KOPT-K1 (cell line): ENCODE data around the gene CCDC50.

ENCODE experiments used
- H3K27ac ChIP-seq: fragments of 200-600 bp; sonication (generic); 2 replicates; pipeline ENCODE4 v1.5.1; 2016; ENCODE audit warnings: antibody characterized with exemption, mild to moderate bottlenecking, low read depth, low read length; ENCODE audit not compliant: poor library complexity, severe bottlenecking
- H3K36me3 ChIP-seq: fragments of 200-600 bp; sonication (generic); 2 replicates; pipeline ENCODE4 v1.5.1; 2017; ENCODE audit warnings: antibody characterized with exemption, mild to moderate bottlenecking, low read length, moderate library complexity; ENCODE audit not compliant: insufficient read depth
- H3K9me3 ChIP-seq: fragments of 200-600 bp; sonication (generic); 2 replicates; pipeline ENCODE4 v1.5.1; 2017; ENCODE audit warnings: antibody characterized with exemption, low read length, mild to moderate bottlenecking; ENCODE audit not compliant: insufficient read depth, poor library complexity, severe bottlenecking

The CCDC50 gene

DNA sequence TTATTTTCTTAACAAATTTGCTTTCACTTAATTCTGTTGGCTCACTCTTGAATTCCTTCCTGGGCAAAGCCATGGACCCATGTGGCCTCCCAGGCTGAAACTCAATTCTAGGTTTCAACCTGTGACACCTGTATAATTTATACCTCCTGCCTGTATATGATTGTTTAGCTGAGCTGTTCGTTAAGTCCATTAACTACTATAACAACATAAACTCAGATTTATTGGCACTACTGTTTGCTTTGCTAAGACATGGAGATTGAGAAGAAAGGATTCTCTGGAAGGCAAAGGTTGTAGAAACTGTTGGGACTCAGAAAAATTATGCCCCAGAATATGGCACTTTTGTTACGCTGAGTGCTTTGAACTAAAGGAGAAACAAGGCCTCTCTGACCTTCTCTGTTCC is 26.7 kb upstream of the CCDC50 start:
- no peak overlapping the region for H3K27ac ChIP-seq
- no peaks in the 10 kb centered on the region for H3K9me3 ChIP-seq
- H3K36me3 ChIP-seq: no peaks in the 10 kb centered on the region

DNA sequence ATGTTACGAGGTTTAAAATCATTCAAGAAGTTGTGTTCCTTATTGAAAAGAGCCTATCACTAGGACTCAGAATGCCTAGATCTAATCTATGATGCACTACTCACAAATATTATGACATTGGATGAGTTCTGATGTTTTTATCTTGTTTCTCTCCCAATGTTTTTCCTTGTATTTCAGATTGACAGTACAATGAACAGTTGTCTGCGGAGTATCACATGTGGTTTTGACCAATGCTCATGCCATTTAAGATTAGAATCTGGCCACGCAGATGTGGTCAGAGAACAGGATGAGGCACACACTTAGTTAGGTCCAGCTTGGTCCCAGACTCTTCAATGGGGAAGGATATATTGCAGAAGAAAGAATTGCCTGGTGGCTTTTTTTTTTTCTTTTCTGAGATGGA is 25.6 kb upstream of the CCDC50 start:
- Histone ChIP-seq H3K27ac (no peak overlapping the region), H3K36me3 (no peaks in the 10 kb centered on the region), H3K9me3 (no peaks in the 10 kb centered on the region)

DNA sequence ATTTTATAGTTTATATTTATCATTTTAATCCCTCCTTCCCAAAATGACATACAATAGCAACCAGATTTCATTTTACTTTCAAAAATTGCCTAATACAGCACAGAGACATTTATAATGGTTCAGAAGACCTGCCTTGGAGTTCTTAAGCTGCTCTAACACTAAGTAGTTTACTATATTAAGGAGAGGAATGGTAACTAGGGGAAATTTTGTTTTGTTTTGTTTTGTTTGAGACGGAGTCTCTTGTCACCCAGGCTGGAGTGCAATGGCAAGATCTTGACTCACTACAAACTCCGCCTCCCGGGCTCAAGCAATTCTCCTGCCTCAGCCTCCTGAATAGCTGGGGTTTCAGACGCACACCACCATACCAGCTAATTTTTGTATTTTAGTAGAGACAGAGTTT is 22.8 kb upstream of the CCDC50 start:
- no peaks in the 10 kb centered on the region for H3K36me3 ChIP-seq
- no peaks in the 10 kb centered on the region for H3K9me3 ChIP-seq
- no peak overlapping the region for H3K27ac ChIP-seq

GRCh38 chr3:191307341-191307740 is 21.9 kb upstream of the CCDC50 start:
- no peaks in the 10 kb centered on the region for H3K9me3 ChIP-seq
- H3K36me3 ChIP-seq: no peaks in the 10 kb centered on the region
- H3K27ac ChIP-seq: no peak overlapping the region

DNA sequence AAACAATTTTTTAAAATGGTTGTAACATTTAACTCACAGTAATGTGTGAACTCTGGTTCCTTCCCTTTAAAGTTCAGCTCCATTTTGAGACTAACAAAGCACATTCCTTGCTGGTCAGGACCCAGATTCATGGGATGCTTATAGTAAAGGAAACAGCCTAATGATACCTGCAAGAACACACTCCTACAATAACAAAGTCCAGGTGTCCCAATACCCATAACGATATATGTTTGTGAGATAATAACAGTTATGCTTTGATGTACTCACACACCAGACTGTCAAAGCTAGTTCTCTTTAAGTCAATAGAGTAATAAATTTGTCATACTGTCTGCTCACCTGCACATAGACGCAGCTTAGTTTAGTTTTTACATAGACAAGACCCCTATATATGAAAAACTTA is 15.9 kb upstream of the CCDC50 start:
- Histone ChIP-seq H3K9me3 (no peaks in the 10 kb centered on the region), H3K27ac (no peak overlapping the region)

DNA sequence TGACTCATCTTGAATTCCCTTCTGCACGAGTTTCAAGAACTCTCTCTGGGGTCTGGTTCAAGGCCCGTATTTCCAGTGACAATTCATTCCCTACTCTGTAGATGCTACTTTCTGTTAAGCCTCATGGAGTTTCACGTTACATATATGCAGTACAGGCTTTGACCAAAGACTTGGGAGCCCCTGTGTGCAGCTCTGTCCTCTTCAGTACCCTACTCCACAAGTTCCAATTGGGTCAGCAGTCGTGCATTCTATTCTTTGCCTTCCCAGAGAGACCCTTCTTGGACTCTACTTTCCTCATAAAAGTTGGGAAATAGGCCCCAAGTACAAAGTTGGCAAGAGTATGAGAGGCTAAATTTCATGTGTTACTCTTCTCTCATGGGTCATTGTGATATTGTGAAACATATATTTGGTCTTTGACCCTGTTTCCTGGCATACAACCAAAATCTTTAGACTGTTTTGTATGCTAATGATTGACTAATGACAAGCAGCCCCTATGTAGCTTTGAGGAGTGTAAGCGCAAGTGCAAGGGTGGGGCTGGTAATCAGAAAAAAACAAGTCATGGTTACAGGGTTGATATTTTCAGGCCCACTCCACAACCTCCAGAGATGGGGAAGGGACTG is 15.0 kb upstream of the CCDC50 start:
- no peaks in the 10 kb centered on the region for H3K9me3 ChIP-seq
- H3K27ac ChIP-seq: no peak overlapping the region
- no peaks in the 10 kb centered on the region for H3K36me3 ChIP-seq

More for the DNA sequence above, 15.9 kb upstream of the CCDC50 start:
- no peaks in the 10 kb centered on the region for H3K36me3 ChIP-seq

- H3K27ac ChIP-seq: no peak overlapping the region
Measured at GRCh38 chr3:191316876-191317603, 12.2 kb upstream of the CCDC50 start.

GRCh38 chr3:191320316-191320715 is 8.9 kb upstream of the CCDC50 start:
- Histone ChIP-seq H3K9me3 (no peaks in the 10 kb centered on the region), H3K27ac (no peak overlapping the region), H3K36me3 (no peaks in the 10 kb centered on the region)

More at GRCh38 chr3:191316876-191317603, 12.2 kb upstream of the CCDC50 start:
- Histone ChIP-seq H3K9me3 (no peaks in the 10 kb centered on the region), H3K36me3 (no peaks in the 10 kb centered on the region)

DNA sequence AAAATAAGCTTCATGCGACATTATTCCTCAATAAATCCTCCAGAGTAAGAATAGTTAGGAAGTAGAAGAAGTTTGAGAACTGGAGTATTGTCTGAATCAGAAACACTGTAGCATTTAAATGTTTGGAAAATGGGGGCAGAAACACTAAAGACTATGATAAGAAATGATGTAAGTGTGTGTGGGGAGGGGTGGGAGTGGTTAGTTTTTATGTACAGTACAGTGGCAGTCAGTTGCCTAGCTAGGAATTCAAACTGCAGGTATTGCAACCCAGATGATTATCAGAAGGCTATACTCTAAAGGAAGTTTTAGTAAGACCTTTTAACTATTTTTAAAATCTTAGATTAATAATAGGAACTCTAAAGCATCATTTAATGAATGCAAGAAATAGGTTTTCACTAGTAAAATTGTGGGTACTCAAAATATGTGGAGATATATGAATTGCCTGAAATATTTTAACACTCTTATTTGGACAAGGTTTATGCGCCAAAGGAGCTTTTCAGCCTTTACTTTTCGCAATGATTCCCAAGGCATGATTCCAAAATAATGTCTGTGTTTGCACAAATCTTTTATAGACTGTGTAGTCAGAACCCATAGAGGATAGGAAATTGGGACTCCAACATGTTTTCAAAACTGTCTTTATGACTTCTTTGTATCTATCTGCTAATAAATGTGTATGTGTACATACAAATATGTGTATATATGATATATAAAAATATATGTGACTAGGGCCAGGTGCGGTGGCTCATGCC is 8.0 kb upstream of the CCDC50 start:
- no peaks in the 10 kb centered on the region for H3K36me3 ChIP-seq
- H3K9me3 ChIP-seq: no peaks in the 10 kb centered on the region
- H3K27ac ChIP-seq: no peak overlapping the region

DNA sequence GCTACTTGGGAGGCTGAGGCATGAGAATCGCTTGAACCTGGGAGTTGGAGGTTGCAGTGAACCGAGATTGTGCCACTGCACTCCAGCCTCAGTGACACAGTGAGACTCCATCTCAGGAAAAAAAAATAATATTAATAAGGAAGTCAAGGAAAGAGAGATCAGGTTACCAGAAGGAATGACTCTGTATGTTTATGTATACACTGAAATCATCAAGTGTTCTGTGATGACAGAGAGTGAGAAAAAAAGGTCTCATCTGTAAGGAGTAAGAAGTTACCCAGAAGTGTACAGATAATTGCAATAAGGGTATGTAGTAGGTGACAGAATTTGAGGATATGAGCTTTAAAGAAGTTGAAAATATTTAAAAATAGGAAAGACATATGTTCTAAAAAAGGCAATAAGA is 4.3 kb upstream of the CCDC50 start:
- Histone ChIP-seq H3K36me3 (no peaks in the 10 kb centered on the region), H3K27ac (no peak overlapping the region), H3K9me3 (no peaks in the 10 kb centered on the region)

GRCh38 chr3:191327526-191327925 is 1.7 kb upstream of the CCDC50 start:
- H3K27ac ChIP-seq: no peak overlapping the region

GRCh38 chr3:191328383-191328961 is 722 bp upstream of the CCDC50 start:
- Histone ChIP-seq H3K36me3 (no peaks in the 10 kb centered on the region), H3K9me3 (no peaks in the 10 kb centered on the region), H3K27ac (no peak overlapping the region)

More at GRCh38 chr3:191327526-191327925, 1.7 kb upstream of the CCDC50 start:
- Histone ChIP-seq H3K9me3 (no peaks in the 10 kb centered on the region), H3K36me3 (no peaks in the 10 kb centered on the region)

- Histone ChIP-seq H3K27ac (no peak within 1 kb of the TSS), H3K9me3 (no peaks in the 10 kb centered on the region), H3K36me3 (no peaks in the 10 kb centered on the region)
Measured at GRCh38 chr3:191329654-191330529, 698 bp downstream of the CCDC50 start, which contains the start of gene UTS2B. Gene UTS2B (minus strand): TSS chr3:191330526. CDS start chr3:191282189, 48,337 bp downstream.

DNA sequence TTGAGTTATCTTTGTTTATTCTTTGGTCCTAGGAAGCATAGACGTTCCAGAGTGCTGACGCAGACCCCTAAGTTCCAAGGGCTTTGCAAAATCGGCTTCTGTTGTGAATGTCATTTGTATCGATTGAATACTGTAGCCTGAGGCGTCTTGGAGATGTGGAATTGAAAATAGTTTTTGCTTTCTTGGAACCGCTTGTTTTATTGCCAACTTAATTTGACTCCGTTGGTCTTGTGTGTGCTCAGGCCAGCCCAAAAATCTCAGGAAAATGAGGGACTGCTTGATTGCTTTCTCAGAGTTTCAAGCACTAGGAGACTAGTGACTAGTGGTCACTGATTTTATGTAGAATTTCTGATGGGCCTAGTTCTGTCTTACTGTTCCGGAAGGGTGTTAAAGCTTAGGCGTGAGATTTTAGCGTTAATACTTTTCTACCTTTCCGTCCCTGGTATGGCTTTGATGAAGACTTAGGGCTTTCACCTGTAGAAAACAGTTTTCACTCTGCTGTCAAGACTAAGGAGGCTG is 1.4 kb downstream of the CCDC50 start:
- H3K36me3 ChIP-seq: no peaks in the 10 kb centered on the region
- no peaks in the 10 kb centered on the region for H3K9me3 ChIP-seq
- H3K27ac ChIP-seq: no peak overlapping the region
